ENCODE measurements around the gene CCDC183. TPM values are rescaled to one million over a fixed set of nuclear protein-coding genes. Genes with fewer than 3 reads are reported as not detected.
"Not testable (repeated sequence)": the region's sequence is repeated elsewhere in the genome, so short reads cannot be mapped to it uniquely, and the experiment has no call there.

The CCDC183 gene
- total RNA-seq, 1 donor from 2014 or later, result 0.06 TPM

GRCh38 chr9:136829981-136830885 is 34.1 kb downstream of the CCDC183 start:
- no peak overlapping the region for H3K4me3 ChIP-seq (ENCODE audit: low read depth, low read length)
- no peak for DNase-seq (ENCODE audit: low read depth)
- TF ChIP-seq, protein P1, sequence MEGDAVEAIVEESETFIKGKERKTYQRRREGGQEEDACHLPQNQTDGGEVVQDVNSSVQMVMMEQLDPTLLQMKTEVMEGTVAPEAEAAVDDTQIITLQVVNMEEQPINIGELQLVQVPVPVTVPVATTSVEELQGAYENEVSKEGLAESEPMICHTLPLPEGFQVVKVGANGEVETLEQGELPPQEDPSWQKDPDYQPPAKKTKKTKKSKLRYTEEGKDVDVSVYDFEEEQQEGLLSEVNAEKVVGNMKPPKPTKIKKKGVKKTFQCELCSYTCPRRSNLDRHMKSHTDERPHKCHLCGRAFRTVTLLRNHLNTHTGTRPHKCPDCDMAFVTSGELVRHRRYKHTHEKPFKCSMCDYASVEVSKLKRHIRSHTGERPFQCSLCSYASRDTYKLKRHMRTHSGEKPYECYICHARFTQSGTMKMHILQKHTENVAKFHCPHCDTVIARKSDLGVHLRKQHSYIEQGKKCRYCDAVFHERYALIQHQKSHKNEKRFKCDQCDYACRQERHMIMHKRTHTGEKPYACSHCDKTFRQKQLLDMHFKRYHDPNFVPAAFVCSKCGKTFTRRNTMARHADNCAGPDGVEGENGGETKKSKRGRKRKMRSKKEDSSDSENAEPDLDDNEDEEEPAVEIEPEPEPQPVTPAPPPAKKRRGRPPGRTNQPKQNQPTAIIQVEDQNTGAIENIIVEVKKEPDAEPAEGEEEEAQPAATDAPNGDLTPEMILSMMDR (conservative IDR thresholded peaks at IDR 0.05; ENCODE audit: low read depth, low read length), result no peak

- TF ChIP-seq, protein P1 (conservative IDR thresholded peaks at IDR 0.05; ENCODE audit: low read depth, low read length), result no peak
- H3K4me3 ChIP-seq (ENCODE audit: low read depth, low read length), result no peak overlapping the region
- DNase-seq (ENCODE audit: low read depth), result no peak
Observed at GRCh38 chr9:136831002-136831719, 35.0 kb downstream of the CCDC183 start.

GRCh38 chr9:136831720-136832104 is 35.6 kb downstream of the CCDC183 start:
- DNase-seq (ENCODE audit: low read depth), result no peak
- TF ChIP-seq, protein P1 (conservative IDR thresholded peaks at IDR 0.05; ENCODE audit: low read depth, low read length), result no peak
- no peak overlapping the region for H3K4me3 ChIP-seq (ENCODE audit: low read depth, low read length)

GRCh38 chr9:136832581-136832980 is 36.4 kb downstream of the CCDC183 start:
- TF ChIP-seq, protein P1 (conservative IDR thresholded peaks at IDR 0.05; ENCODE audit: low read depth, low read length), result no peak
- no peak overlapping the region for H3K4me3 ChIP-seq (ENCODE audit: low read depth, low read length)
- no peak for DNase-seq (ENCODE audit: low read depth)

DNA sequence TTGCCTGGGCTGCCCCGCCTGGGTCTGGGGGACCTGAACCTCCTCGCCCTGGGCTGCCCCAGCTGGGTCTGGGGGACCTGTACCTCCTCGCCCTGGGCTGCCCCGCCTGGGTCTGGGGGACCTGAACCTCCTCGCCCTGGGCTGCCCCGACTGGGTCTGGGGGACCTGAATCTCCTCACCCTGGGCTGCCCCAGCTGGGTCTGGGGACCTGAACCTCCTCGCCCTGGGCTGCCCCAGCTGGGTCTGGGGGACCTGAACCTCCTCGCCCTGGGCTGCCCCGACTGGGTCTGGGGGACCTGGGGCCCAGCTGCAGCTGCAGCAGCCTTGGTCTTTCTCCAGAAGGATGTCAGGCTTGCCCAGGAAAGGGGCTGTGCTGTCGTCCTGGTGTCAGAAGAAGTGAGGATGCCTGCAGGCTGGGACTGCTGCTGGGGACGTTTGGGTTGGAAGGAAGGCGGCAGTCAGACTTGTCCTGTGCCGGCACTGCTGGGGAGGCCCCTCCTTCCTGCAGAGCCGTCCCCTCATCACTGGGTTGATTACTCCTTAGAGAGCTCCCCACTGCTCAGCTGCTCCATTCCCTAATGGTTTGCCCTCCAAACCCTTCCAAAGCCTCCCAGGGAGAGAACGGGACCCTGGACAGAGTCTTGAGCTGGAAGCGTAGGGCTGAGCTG is 37.4 kb downstream of the CCDC183 start:
- not testable (repeated sequence) for H3K4me3 ChIP-seq (ENCODE audit: low read depth, low read length)

GRCh38 chr9:136835162-136835931 is 39.2 kb downstream of the CCDC183 start:
- H3K4me3 ChIP-seq (ENCODE audit: low read depth, low read length), result no peak overlapping the region
- TF ChIP-seq, protein P1 (conservative IDR thresholded peaks at IDR 0.05; ENCODE audit: low read depth, low read length), result no peak
- DNase-seq (ENCODE audit: low read depth), result no peak

More for the DNA sequence above, 37.4 kb downstream of the CCDC183 start:
- not testable (repeated sequence) for DNase-seq (ENCODE audit: low read depth)
